Panc1 (cell line): ENCODE results near the gene SRRM5. TPM values are rescaled to one million over a fixed set of nuclear protein-coding genes. Genes with fewer than 3 reads are reported as not detected.

Source experiments
- ATAC-seq: fragments of 200-7000 bp; cut with Tn5 transposase; 2 replicates; pipeline ENCODE4 v1.9.1; 2020; ENCODE audit warnings: mild to moderate bottlenecking, moderate library complexity
- BruUV-seq: library from RNA; stranded (reverse); fragments of 400-500 nt; replicated peaks from 2 replicates; lab custom pipeline; 2021; lab: Mats Ljungman, UMichigan
- CTCF ChIA-PET: fragments of 300-600 bp; sonication (Branson Sonifier 250); formaldehyde crosslinking; loops from one replicate; lab custom pipeline; 2022; ENCODE audit warnings: antibody characterized with exemption; lab: Charles Lee
- POLR2A ChIA-PET: fragments of 300-600 bp; sonication (Branson Sonifier 250); formaldehyde crosslinking; loops from one replicate; lab custom pipeline; 2022; ENCODE audit warnings: antibody characterized with exemption; lab: Charles Lee
- DNase-seq: peaks from one replicate; pipeline ENCODE4 v3.0.0-alpha.2; 2010; ENCODE audit warnings: low read depth, low spot score
- H3K27ac ChIP-seq: 2 replicates; pipeline ENCODE4 v1.5.1; 2011; ENCODE audit warnings: mild to moderate bottlenecking, low read length, inconsistent platforms
- H3K27me3 ChIP-seq: fragments of 200-500 bp; sonication (Bioruptor generic); 2 replicates; pipeline ENCODE4 v1.6.0; 2014; ENCODE audit warnings: low read length, inconsistent platforms; ENCODE audit not compliant: control insufficient read depth, insufficient read depth
- H3K36me3 ChIP-seq: fragments of 200-500 bp; sonication (Bioruptor generic); 2 replicates; pipeline ENCODE4 v1.5.1; 2014; ENCODE audit warnings: inconsistent platforms, mild to moderate bottlenecking, low read length, moderate library complexity; ENCODE audit not compliant: control insufficient read depth, insufficient read depth
- H3K4me1 ChIP-seq: 2 replicates; pipeline ENCODE4 v1.5.1; 2011; ENCODE audit warnings: inconsistent platforms, mild to moderate bottlenecking, low read length, moderate library complexity; ENCODE audit not compliant: control insufficient read depth, insufficient read depth
- H3K4me3 ChIP-seq, 2 experiments: 2 replicates each; pipeline ENCODE4 v1.5.1; 2011 to 2012; ENCODE audit warnings: low read depth in 2 of 2, low read length in 2 of 2, mild to moderate bottlenecking in 2 of 2, inconsistent platforms in 1 of 2, moderate library complexity in 1 of 2
- H3K9me3 ChIP-seq: fragments of 200-500 bp; sonication (Bioruptor generic); 2 replicates; pipeline ENCODE4 v1.5.1; 2014; ENCODE audit warnings: low read depth, mild to moderate bottlenecking, inconsistent platforms, low read length, moderate library complexity; ENCODE audit not compliant: control insufficient read depth, insufficient read depth
- CTCF ChIP-seq: fragments of 450-650 bp; IDR thresholded peaks from 2 replicates; pipeline ENCODE4 v1.5.1; 2017; ENCODE audit warnings: mild to moderate bottlenecking
- POLR2AphosphoS5 ChIP-seq: IDR thresholded peaks from 2 replicates; pipeline ENCODE4 v1.6.1; 2012; ENCODE audit warnings: mild to moderate bottlenecking, low read depth, low read length, moderate library complexity
- SIN3A ChIP-seq: IDR thresholded peaks from 2 replicates; pipeline ENCODE4 v1.6.1; 2012; ENCODE audit warnings: low read depth, mild to moderate bottlenecking, low read length, moderate library complexity, borderline replicate concordance; ENCODE audit not compliant: insufficient read depth
- TCF7L2 ChIP-seq: IDR thresholded peaks from 2 replicates; pipeline ENCODE4 v1.6.1; 2011; ENCODE audit warnings: mild to moderate bottlenecking, low read depth, low read length, inconsistent platforms
- in situ Hi-C: cut with HindIII; loops from 2 replicates; pipeline ENCODE4 v1.10.0; 2016; ENCODE audit warnings: low sequenced_read_pairs, low pct_unique_long_range_greater_than_20kb
- intact Hi-C: fragments of 100-400 bp; cut with micrococcal nuclease; formaldehyde crosslinking; loops from one replicate; pipeline ENCODE4 v1.10.0; 2022; ENCODE audit not compliant: unreplicated experiment
- total RNA-seq: library from RNA; stranded (reverse); gene quantifications from one replicate; pipeline ENCODE4 v1.2.1, GENCODE V29; 2021; ENCODE audit not compliant: unreplicated experiment
- TF ChIP-seq, protein P1 (sequence below), 2 experiments: IDR thresholded peaks; 2 replicates each; pipeline ENCODE4 v1.6.1; 2011 to 2012; ENCODE audit warnings: low read depth in 2 of 2, control low read depth in 1 of 2, low read length in 1 of 2, mild to moderate bottlenecking in 1 of 2, moderate library complexity in 1 of 2; ENCODE audit not compliant: insufficient read depth in 1 of 2

The SRRM5 gene
- total RNA-seq, 1 experiment from 2014 or later = 0.10 TPM

DNA sequence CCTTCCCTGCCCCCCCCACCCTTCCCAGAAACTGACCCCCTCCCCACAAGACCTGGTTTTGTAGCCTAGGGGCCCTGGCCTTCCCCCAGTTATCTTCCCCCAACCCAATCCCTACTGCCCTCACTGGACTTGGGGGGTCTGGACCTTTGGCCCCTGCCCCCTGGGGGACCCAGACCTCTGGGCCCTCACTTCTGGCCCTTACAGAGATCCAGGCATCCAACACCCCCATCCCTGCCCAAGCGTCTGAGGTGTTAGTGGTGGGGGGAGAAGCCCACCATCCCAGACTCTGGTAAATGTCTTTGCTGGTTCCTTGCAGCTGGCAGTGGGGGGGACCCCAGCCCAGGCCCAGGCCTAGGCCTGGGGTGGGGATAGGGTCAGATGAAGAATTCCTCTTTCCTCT lies 11.1 kb downstream of the SRRM5 start:
- H3K9me3 ChIP-seq = no peaks in the 10 kb centered on the region
- in situ Hi-C loops = no loop called here
- H3K36me3 ChIP-seq = no peaks in the 10 kb centered on the region
- H3K4me3 ChIP-seq = no peak overlapping the region
- intact Hi-C loops = no loop called here
- ChIA-PET CTCF (no interaction called here), POLR2A (no interaction called here)
- no peaks in the 10 kb centered on the region for H3K4me1 ChIP-seq
- no peak for ATAC-seq
- TF ChIP-seq SIN3A (no peak), TCF7L2 (no peak), POLR2AphosphoS5 (no peak), CTCF (no peak)
- TF ChIP-seq, protein P1, sequence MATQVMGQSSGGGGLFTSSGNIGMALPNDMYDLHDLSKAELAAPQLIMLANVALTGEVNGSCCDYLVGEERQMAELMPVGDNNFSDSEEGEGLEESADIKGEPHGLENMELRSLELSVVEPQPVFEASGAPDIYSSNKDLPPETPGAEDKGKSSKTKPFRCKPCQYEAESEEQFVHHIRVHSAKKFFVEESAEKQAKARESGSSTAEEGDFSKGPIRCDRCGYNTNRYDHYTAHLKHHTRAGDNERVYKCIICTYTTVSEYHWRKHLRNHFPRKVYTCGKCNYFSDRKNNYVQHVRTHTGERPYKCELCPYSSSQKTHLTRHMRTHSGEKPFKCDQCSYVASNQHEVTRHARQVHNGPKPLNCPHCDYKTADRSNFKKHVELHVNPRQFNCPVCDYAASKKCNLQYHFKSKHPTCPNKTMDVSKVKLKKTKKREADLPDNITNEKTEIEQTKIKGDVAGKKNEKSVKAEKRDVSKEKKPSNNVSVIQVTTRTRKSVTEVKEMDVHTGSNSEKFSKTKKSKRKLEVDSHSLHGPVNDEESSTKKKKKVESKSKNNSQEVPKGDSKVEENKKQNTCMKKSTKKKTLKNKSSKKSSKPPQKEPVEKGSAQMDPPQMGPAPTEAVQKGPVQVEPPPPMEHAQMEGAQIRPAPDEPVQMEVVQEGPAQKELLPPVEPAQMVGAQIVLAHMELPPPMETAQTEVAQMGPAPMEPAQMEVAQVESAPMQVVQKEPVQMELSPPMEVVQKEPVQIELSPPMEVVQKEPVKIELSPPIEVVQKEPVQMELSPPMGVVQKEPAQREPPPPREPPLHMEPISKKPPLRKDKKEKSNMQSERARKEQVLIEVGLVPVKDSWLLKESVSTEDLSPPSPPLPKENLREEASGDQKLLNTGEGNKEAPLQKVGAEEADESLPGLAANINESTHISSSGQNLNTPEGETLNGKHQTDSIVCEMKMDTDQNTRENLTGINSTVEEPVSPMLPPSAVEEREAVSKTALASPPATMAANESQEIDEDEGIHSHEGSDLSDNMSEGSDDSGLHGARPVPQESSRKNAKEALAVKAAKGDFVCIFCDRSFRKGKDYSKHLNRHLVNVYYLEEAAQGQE (IDR thresholded peaks at IDR 0.05; ENCODE audit: insufficient read depth in 1 of 2, low read depth in 2 of 2, low read length in 1 of 2) = no peak
- no peak for DNase-seq
- no peak overlapping the region for H3K27ac ChIP-seq
- no peaks in the 10 kb centered on the region for H3K27me3 ChIP-seq
- no TSS peak for BruUV-seq

GRCh38 chr19:43623889-43624670 lies 12.2 kb downstream of the SRRM5 start:
- ChIA-PET CTCF (no interaction called here), POLR2A (no interaction called here)
- Histone ChIP-seq H3K27me3 (no peaks in the 10 kb centered on the region), H3K4me1 (no peaks in the 10 kb centered on the region), H3K9me3 (no peaks in the 10 kb centered on the region), H3K27ac (no peak overlapping the region), H3K36me3 (no peaks in the 10 kb centered on the region), H3K4me3 (no peak overlapping the region)
- DNase-seq = no peak
- BruUV-seq = no TSS peak
- in situ Hi-C loops (no loop called here), intact Hi-C loops (no loop called here)
- TF ChIP-seq SIN3A (no peak), POLR2AphosphoS5 (no peak), TCF7L2 (no peak), CTCF (no peak)
- TF ChIP-seq, protein P1 (IDR thresholded peaks at IDR 0.05; ENCODE audit: insufficient read depth in 1 of 2, low read depth in 2 of 2, low read length in 1 of 2) = no peak
- no peak for ATAC-seq
